HFF-Myc (cell line): ENCODE data around the gene HSPB7.
A peak's percentile ranks its signal among the peaks of the same experiment; 100 is the strongest.
"Not testable (repeated sequence)": the region's sequence is repeated elsewhere in the genome, so short reads cannot be mapped to it uniquely, and the experiment has no call there.

Experiments
- DNase-seq: peaks from one replicate; pipeline ENCODE4 v3.0.0-alpha.2; 2011; ENCODE audit warnings: low read depth; ENCODE audit errors: extremely low read depth
- H3K4me3 ChIP-seq: replicated peaks from 2 replicates; pipeline ENCODE4 v1.5.1; 2011; ENCODE audit warnings: low read depth, mild to moderate bottlenecking, control low read depth, low read length
- CTCF ChIP-seq: IDR thresholded peaks from 2 replicates; pipeline ENCODE4 v1.5.1; 2012; ENCODE audit warnings: mild to moderate bottlenecking, low read depth, low read length, control low read depth; ENCODE audit errors: missing control alignments

The HSPB7 gene

GRCh38 chr1:16038620-16038912 is 20.7 kb upstream of the HSPB7 start:
- no peak for TF ChIP-seq CTCF
- no peak for DNase-seq
- no peak overlapping the region for H3K4me3 ChIP-seq

- not testable (repeated sequence) for H3K4me3 ChIP-seq, DNase-seq
These were observed 18.6 kb upstream of the HSPB7 start for GRCh38 chr1:16036461-16036860.

- DNase-seq, H3K4me3 ChIP-seq: not testable (repeated sequence)
These were observed 15.3 kb upstream of the HSPB7 start for GRCh38 chr1:16033103-16033632.

DNA sequence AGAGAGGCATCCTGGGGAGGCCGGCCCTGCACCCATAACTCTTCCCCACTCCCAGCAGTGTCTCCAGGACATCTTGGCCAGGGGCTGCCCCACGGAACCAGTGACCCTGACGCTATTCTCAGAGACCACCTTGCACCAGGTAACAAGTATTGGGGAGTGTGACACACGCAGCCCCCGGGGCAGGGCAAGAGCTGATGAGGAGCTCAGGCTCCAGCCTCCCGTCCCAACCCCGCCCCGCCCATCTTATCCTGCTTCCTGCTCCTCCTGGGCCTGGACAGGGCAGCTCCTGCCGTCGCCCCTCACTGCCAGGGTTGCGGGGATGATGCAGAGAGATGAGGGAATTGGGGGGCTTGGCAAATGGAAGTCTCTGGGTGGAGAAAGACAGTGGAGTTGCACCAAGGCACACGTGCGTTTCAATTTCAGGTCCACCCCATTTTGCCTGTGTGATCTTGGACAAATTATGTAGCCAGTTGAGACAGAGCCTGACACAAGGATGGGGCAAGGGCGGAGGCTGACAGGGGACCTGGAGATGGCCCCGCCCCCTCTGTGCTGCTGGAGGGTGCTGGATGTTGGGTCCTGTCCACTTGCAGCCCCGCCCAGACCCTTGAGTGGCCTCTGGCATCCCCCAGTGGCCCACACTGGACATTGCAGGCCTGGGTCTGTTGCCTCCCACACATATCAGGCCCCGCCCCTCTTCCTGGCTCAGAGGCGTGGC is 14.7 kb upstream of the HSPB7 start:
- no peak overlapping the region for H3K4me3 ChIP-seq
- peak; percentile 98 for TF ChIP-seq CTCF
- DNase-seq: peak; percentile 71

GRCh38 chr1:16031551-16031950 is 13.7 kb upstream of the HSPB7 start:
- no peak for TF ChIP-seq CTCF
- no peak for DNase-seq
- no peak overlapping the region for H3K4me3 ChIP-seq

- no peak for TF ChIP-seq CTCF
- H3K4me3 ChIP-seq: no peak overlapping the region
- no peak for DNase-seq
These were observed 11.4 kb upstream of the HSPB7 start for GRCh38 chr1:16029288-16029687.

- not testable (repeated sequence) for DNase-seq, H3K4me3 ChIP-seq
These were observed 11.1 kb upstream of the HSPB7 start for GRCh38 chr1:16029003-16029268.

DNA sequence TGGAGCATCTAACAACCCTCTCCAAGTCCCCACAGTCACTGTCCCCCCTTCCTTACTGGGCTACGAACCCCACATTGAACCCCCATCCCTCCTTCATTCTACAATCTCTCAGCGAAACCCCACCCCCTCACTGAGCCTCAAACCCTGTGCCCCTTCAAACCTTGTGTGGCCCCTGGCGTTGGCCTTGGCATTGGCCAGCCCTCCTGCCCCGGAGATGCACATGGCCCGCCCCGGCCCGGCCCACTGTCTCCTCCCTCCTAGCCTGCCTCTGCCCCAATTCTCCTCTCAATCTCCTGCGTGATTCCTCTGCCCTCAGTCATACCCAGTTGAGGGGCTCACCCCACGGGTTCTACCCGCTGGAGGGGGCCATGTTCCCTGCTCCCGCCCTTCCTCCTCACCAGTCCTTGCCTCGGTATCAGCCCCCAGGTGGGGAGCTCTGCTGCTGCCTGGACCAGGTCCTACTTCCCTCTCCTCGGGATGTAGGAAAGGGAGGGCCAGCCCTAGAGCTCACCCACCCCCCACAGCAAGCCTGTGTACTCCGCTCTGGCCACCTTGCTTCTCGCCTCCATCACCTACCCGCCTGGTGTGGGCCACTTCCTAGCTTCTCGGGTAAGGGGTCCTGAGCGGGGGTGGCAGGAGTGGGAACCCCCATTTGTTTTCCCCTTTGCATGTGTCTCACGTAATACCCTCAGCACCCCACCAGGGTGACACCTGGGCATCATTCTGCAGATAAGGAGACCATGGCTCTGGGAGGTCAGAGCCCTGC is 10.6 kb upstream of the HSPB7 start:
- no peak for DNase-seq

More for the DNA sequence above, 10.6 kb upstream of the HSPB7 start:
- TF ChIP-seq CTCF: no peak
- H3K4me3 ChIP-seq: no peak overlapping the region
